ENCODE data around the gene NPY.

DNA sequence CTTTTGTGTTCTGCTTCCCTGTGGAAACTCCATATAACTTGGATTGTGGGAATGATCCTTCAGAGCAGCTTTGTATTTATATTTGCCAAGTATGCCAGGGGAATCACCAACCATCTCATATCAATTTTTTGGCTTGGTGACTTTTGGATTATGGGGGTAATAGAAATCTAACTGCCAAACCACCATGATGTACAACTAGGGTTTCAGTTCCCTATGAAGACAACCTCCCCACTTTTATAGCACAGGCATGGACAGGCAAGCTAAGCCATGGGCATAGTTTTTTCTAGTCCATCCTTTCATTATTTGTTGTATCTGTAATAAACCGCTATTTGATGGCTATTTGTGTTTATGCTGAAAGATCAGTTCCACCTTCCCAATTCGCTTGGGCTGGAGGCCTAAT lies 17.7 kb downstream of the NPY start:
- TF ChIP-seq POLR2AphosphoS5 (IDR thresholded peaks at IDR 0.05; ENCODE audit: low read depth, low read length) = no peak
- TF ChIP-seq, protein P1, sequence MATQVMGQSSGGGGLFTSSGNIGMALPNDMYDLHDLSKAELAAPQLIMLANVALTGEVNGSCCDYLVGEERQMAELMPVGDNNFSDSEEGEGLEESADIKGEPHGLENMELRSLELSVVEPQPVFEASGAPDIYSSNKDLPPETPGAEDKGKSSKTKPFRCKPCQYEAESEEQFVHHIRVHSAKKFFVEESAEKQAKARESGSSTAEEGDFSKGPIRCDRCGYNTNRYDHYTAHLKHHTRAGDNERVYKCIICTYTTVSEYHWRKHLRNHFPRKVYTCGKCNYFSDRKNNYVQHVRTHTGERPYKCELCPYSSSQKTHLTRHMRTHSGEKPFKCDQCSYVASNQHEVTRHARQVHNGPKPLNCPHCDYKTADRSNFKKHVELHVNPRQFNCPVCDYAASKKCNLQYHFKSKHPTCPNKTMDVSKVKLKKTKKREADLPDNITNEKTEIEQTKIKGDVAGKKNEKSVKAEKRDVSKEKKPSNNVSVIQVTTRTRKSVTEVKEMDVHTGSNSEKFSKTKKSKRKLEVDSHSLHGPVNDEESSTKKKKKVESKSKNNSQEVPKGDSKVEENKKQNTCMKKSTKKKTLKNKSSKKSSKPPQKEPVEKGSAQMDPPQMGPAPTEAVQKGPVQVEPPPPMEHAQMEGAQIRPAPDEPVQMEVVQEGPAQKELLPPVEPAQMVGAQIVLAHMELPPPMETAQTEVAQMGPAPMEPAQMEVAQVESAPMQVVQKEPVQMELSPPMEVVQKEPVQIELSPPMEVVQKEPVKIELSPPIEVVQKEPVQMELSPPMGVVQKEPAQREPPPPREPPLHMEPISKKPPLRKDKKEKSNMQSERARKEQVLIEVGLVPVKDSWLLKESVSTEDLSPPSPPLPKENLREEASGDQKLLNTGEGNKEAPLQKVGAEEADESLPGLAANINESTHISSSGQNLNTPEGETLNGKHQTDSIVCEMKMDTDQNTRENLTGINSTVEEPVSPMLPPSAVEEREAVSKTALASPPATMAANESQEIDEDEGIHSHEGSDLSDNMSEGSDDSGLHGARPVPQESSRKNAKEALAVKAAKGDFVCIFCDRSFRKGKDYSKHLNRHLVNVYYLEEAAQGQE (IDR thresholded peaks at IDR 0.05; ENCODE audit: insufficient read depth in 1 of 2, low read depth in 2 of 2, low read length in 1 of 2) = no peak

All from Panc1 (cell line).